Measurements from ENCODE around the gene ELOVL1. TPM values are rescaled to one million over a fixed set of nuclear protein-coding genes. Genes with fewer than 3 reads are reported as not detected.

The ELOVL1 gene
- total RNA-seq, 2 experiments from 2014 or later: 56.0 to 72.1 TPM

- DNase-seq: no peak
- H3K4me3 Mint-ChIP-seq: no peak overlapping the region
- no peak overlapping the region for H3K27ac Mint-ChIP-seq
- H3K9me3 Mint-ChIP-seq (ENCODE audit: low read depth): no peaks in the 10 kb centered on the region
- intact Hi-C loops (cut with DNase I, micrococcal nuclease): no loop called here
- CTCF ChIA-PET: interaction anchor here (0.8 to 1.0 kb wide), 3 partner anchors 28 to 574 kb away, joined by 3 read pairs; no protein-coding TSS in a partner anchor
- ATAC-seq: no peak
- no peaks in the 10 kb centered on the region for H3K27me3 Mint-ChIP-seq
- H3K4me1 Mint-ChIP-seq: peaks cover 3% of the 10 kb centered on the region
- H3K36me3 Mint-ChIP-seq (ENCODE audit: low read depth): no peaks in the 10 kb centered on the region
- POLR2A ChIA-PET: no interaction called here
Measured at GRCh38 chr1:43340559-43340958, 27.3 kb downstream of the ELOVL1 start.

DNA sequence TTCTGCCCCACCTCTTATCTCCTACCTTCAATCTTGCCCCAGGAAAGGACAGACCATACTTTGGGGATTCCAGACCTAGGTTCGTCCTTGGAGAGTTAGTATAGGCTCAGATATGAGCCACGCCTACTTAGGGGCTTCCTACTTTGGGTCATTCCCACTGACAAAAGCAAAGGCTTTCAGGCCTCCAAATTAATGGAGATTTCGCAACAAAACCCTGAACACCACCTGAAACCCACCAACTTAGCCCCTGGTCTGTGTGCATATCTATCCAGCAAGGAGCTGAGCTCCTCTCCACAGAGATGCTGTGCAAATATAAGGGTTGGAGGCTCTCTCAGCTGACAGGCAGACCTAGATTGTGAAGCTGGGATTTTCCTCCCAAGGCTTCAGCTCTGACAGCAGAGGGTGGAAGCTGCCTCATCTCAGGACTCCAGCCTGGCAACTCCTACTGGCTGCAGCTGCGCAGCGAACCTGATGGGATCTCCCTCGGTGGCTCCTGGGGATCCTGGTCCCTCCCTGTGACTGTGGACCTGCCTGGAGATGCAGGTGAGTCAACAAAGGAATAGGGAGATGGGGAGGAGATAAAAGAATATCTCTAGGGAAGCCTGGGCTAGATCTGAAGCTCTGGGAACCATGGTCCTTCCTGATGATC is 28.1 kb downstream of the ELOVL1 start:
- ATAC-seq (no peak), DNase-seq (no peak)
- intact Hi-C loops (cut with DNase I, micrococcal nuclease): no loop called here
- Mint-ChIP-seq H3K36me3 (ENCODE audit: low read depth) (no peaks in the 10 kb centered on the region), H3K4me3 (no peak overlapping the region), H3K4me1 (no peaks in the 10 kb centered on the region), H3K27ac (no peak overlapping the region), H3K9me3 (ENCODE audit: low read depth) (no peaks in the 10 kb centered on the region), H3K27me3 (no peaks in the 10 kb centered on the region)
- ChIA-PET CTCF (interaction anchor here (0.9 to 1.0 kb wide), 2 partner anchors 29 to 55 kb away, joined by 3 read pairs; no protein-coding TSS in a partner anchor), POLR2A (no interaction called here)

DNA sequence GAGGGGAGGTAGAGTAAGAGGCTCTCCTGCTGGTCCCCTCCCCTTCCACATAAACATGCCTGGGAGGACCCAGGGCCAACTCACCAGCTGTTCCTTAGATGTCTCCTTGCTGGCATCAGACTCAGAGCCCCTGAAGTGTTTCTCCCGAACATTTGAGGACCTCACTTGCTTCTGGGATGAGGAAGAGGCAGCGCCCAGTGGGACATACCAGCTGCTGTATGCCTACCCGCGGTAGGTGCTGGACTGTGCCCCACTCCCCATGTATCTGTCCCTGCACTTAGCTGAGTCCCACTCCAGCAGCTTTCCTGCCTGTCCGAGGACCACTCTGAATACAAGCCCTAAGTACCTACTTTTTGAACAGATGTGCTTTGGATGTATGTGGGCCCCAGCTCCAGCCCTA is 29.8 kb downstream of the ELOVL1 start:
- ChIA-PET CTCF (interaction anchor here (1.0 kb wide), 1 partner anchor 19 kb away, joined by 3 read pairs; no protein-coding TSS in a partner anchor), POLR2A (no interaction called here)
- DNase-seq: no peak
- H3K36me3 Mint-ChIP-seq (ENCODE audit: low read depth): no peaks in the 10 kb centered on the region
- no peak overlapping the region for H3K27ac Mint-ChIP-seq
- no peaks in the 10 kb centered on the region for H3K9me3 Mint-ChIP-seq (ENCODE audit: low read depth)
- intact Hi-C loops (cut with DNase I, micrococcal nuclease): no loop called here
- no peak for ATAC-seq
- no peaks in the 10 kb centered on the region for H3K4me1 Mint-ChIP-seq
- H3K27me3 Mint-ChIP-seq: no peaks in the 10 kb centered on the region
- H3K4me3 Mint-ChIP-seq: no peak overlapping the region

DNA sequence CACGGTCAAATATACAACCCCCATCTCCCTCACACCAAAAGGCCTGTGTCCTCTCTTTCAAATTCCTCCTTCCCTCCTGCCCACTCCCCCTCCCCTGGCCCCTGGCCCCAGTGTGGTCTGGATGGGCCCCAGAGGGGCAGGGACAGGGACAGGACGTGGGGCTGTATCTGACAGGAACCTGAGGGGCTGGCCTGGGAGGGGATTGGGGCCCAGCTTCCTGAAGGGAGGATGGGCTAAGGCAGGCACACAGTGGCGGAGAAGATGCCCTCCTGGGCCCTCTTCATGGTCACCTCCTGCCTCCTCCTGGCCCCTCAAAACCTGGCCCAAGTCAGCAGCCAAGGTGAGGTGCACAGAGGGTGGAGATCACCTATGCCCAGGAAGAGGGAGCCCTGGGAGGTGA is 30.2 kb downstream of the ELOVL1 start, which contains the start of gene MPL:
Gene MPL (plus strand): TSS at position 231 of the 400 bp plus-strand sequence. CDS start 31 bp downstream, at position 262.
- intact Hi-C loops (cut with DNase I, micrococcal nuclease): no loop called here
- no peak within 1 kb of the TSS for H3K27ac Mint-ChIP-seq
- no peaks in the 10 kb centered on the region for H3K4me1 Mint-ChIP-seq
- no peaks in the 10 kb centered on the region for H3K27me3 Mint-ChIP-seq
- ATAC-seq: no peak
- ChIA-PET POLR2A (no interaction called here), CTCF (interaction anchor here (1.0 kb wide), 1 partner anchor 20 kb away, joined by 3 read pairs; no protein-coding TSS in a partner anchor)
- no peak for DNase-seq
- no peaks in the 10 kb centered on the region for H3K36me3 Mint-ChIP-seq (ENCODE audit: low read depth)
- H3K9me3 Mint-ChIP-seq (ENCODE audit: low read depth): no peaks in the 10 kb centered on the region
- no peak within 1 kb of the TSS for H3K4me3 Mint-ChIP-seq

DNA sequence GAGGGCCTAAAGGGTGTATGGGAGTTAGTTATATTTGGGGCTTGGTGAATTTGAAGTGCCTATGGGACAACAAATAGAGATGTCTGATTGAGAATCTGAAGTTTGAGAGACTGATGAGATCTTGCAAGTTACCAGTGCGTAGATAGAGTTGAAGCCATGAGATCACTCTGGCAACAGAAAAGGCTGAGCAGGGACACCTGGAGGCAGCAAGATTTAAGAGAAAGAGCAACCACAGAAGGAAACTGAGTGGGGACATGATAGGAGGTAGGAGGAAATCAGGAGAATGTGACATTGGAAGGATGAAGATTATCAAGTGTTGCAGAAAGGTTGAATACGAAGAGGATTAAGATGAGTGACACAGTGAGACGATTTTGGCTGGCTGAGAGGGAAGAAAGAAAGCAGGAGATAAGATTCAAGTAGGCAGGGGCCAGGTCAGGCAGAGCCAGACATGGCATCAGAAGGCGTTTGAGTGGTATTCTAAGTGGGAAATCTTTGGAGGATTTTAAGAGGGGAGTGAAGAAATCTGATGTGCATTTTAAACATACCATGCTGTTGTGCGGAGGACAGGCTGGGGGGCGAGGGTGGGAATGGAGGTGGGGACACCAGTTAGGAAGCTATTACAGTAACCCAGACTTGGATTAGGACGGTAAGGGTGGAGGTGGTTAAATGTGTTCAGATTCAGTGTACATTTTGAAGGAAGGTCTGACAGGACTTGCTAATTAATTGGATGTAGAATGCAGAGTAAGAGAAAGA is 33.2 kb downstream of the ELOVL1 start:
- DNase-seq (no peak), ATAC-seq (no peak)
- Mint-ChIP-seq H3K27me3 (no peaks in the 10 kb centered on the region), H3K36me3 (ENCODE audit: low read depth) (no peaks in the 10 kb centered on the region), H3K4me1 (peaks cover 13% of the 10 kb centered on the region), H3K27ac (no peak overlapping the region), H3K9me3 (ENCODE audit: low read depth) (no peaks in the 10 kb centered on the region), H3K4me3 (no peak overlapping the region)
- CTCF ChIA-PET: interaction anchor here (0.7 kb wide), 1 partner anchor 50 kb away, joined by 3 read pairs; no protein-coding TSS in a partner anchor
- POLR2A ChIA-PET: no interaction called here
- intact Hi-C loops (cut with DNase I, micrococcal nuclease): no loop called here

- ChIA-PET CTCF (no interaction called here), POLR2A (no interaction called here)
- intact Hi-C loops (cut with DNase I, micrococcal nuclease): no loop called here
- Mint-ChIP-seq H3K27me3 (no peaks in the 10 kb centered on the region), H3K4me1 (peaks cover 29% of the 10 kb centered on the region), H3K9me3 (ENCODE audit: low read depth) (peaks cover 8% of the 10 kb centered on the region), H3K36me3 (ENCODE audit: low read depth) (no peaks in the 10 kb centered on the region), H3K27ac (no peak overlapping the region), H3K4me3 (no peak overlapping the region)
- no peak for ATAC-seq
- DNase-seq: no peak
Measured at GRCh38 chr1:43331688-43332087, 36.1 kb downstream of the ELOVL1 start.

DNA sequence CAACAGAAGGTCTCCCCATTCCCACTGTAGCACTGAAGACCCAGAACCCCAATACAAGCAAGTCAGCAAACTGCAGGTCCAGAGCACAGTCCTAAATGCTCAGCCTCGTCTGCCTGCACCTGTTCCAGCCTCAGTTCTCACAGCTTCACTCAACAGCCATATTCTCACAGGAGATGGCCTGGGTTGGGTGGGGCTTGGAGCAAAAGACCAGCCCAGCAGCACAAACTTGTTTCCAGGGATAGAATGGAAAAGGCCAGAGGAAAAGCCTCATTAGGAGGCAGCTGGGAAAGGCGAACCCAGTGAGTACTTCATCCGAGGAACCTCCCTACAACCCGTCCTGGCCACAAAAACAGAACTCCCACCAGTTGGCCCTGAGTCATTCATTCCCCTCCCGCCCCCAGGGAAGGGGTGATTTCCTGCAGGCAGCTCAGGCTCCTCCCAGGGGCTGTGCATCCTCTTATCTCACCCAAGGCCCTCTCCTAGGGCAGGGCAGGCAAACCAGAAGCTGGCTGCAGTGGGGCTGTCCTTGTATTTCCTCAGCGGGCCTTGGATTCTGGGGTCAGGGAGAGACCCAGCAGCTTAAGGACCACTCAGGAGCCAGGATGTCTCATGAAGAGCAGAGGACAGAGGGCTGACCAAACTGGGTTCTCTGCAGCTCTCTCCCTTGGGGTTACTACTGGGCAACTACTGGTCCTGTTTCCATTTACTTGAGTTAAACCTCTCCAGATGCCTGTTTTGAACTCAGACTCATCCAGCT is 37.6 kb downstream of the ELOVL1 start:
- DNase-seq (peak; percentile 88), ATAC-seq (peak; percentile 98)
- peak overlapping the region; percentile 63 for H3K27ac Mint-ChIP-seq
- POLR2A ChIA-PET: no interaction called here
- H3K4me3 Mint-ChIP-seq: no peak overlapping the region
- CTCF ChIA-PET: interaction anchor here (1.1 kb wide), 1 partner anchor 27 kb away, joined by 4 read pairs; no protein-coding TSS in a partner anchor
- intact Hi-C loops (cut with DNase I, micrococcal nuclease): loop anchor here in 1 of 2 experiments (1.0 kb wide), 1 partner anchor 19 kb away; no protein-coding TSS in a partner anchor
- H3K9me3 Mint-ChIP-seq (ENCODE audit: low read depth): peaks cover 10% of the 10 kb centered on the region
- peaks cover 1% of the 10 kb centered on the region for H3K36me3 Mint-ChIP-seq (ENCODE audit: low read depth)
- peaks cover 29% of the 10 kb centered on the region for H3K4me1 Mint-ChIP-seq
- no peaks in the 10 kb centered on the region for H3K27me3 Mint-ChIP-seq

- peaks cover 19% of the 10 kb centered on the region for H3K9me3 Mint-ChIP-seq (ENCODE audit: low read depth)
- intact Hi-C loops (cut with DNase I, micrococcal nuclease): no loop called here
- DNase-seq: no peak
- CTCF ChIA-PET: no interaction called here
- POLR2A ChIA-PET: no interaction called here
- H3K27ac Mint-ChIP-seq: no peak overlapping the region
- peaks cover 1% of the 10 kb centered on the region for H3K36me3 Mint-ChIP-seq (ENCODE audit: low read depth)
- no peaks in the 10 kb centered on the region for H3K27me3 Mint-ChIP-seq
- ATAC-seq: no peak
- peaks cover 39% of the 10 kb centered on the region for H3K4me1 Mint-ChIP-seq
- H3K4me3 Mint-ChIP-seq: no peak overlapping the region
Measured at GRCh38 chr1:43327549-43328292, 40.1 kb downstream of the ELOVL1 start.

DNA sequence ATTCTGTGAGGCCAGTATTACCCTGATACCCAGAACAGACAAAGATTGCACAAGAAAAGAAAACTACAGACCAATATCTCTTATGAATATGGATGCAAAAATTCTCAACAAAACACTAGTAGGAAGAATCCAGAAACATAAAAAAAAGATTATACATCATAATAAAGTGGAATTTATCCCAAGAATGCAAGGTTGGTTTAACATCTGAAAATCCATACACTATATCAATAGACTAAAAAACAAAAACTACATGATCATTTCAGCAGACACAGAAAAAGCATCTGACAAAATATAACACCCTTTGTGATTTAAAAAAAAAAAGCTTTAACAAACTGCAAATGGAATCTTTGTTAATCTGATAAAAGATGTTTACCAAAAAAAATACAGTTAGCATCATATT is 42.4 kb downstream of the ELOVL1 start:
- Mint-ChIP-seq H3K4me3 (no peak overlapping the region), H3K9me3 (ENCODE audit: low read depth) (peaks cover 19% of the 10 kb centered on the region), H3K4me1 (peaks cover 34% of the 10 kb centered on the region), H3K27me3 (no peaks in the 10 kb centered on the region), H3K36me3 (ENCODE audit: low read depth) (peaks cover 1% of the 10 kb centered on the region), H3K27ac (no peak overlapping the region)
- no peak for ATAC-seq
- intact Hi-C loops (cut with DNase I, micrococcal nuclease): no loop called here
- CTCF ChIA-PET: no interaction called here
- POLR2A ChIA-PET: no interaction called here
- no peak for DNase-seq

- peaks cover 1% of the 10 kb centered on the region for H3K36me3 Mint-ChIP-seq (ENCODE audit: low read depth)
- H3K27me3 Mint-ChIP-seq: no peaks in the 10 kb centered on the region
- DNase-seq: no peak
- no peak for ATAC-seq
- CTCF ChIA-PET: no interaction called here
- intact Hi-C loops (cut with DNase I, micrococcal nuclease): no loop called here
- no peak overlapping the region for H3K4me3 Mint-ChIP-seq
- peaks cover 19% of the 10 kb centered on the region for H3K9me3 Mint-ChIP-seq (ENCODE audit: low read depth)
- peaks cover 29% of the 10 kb centered on the region for H3K4me1 Mint-ChIP-seq
- no peak overlapping the region for H3K27ac Mint-ChIP-seq
- POLR2A ChIA-PET: interaction anchor here (0.7 kb wide), 1 partner anchor 605 kb away, joined by 3 read pairs; no protein-coding TSS in a partner anchor
Measured at GRCh38 chr1:43324810-43325209, 43.0 kb downstream of the ELOVL1 start.

- H3K4me3 Mint-ChIP-seq: no peak overlapping the region
- ATAC-seq: no peak
- no peak for DNase-seq
- no peak overlapping the region for H3K27ac Mint-ChIP-seq
- intact Hi-C loops (cut with DNase I, micrococcal nuclease): no loop called here
- peaks cover 1% of the 10 kb centered on the region for H3K36me3 Mint-ChIP-seq (ENCODE audit: low read depth)
- ChIA-PET POLR2A (no interaction called here), CTCF (no interaction called here)
- peaks cover 19% of the 10 kb centered on the region for H3K4me1 Mint-ChIP-seq
- no peaks in the 10 kb centered on the region for H3K27me3 Mint-ChIP-seq
- H3K9me3 Mint-ChIP-seq (ENCODE audit: low read depth): peaks cover 12% of the 10 kb centered on the region
Measured at GRCh38 chr1:43322506-43322905, 45.3 kb downstream of the ELOVL1 start.
